Measurements from ENCODE around the gene SAV1.
A peak's percentile ranks its signal among the peaks of the same experiment; 100 is the strongest.

SAV1 gene

GRCh38 chr14:50678163-50678562 lies 10.1 kb upstream of the SAV1 start:
- Histone ChIP-seq H3K4me1 (ENCODE audit: insufficient read depth, low read length, poor library complexity, severe bottlenecking) (peaks cover 12% of the 10 kb centered on the region), H3K4me2 (ENCODE audit: low read depth, low read length, poor library complexity, severe bottlenecking) (no peak overlapping the region), H3K36me3 (ENCODE audit: insufficient read depth, low read length) (no peaks in the 10 kb centered on the region), H3K9ac (ENCODE audit: low read depth, low read length, poor library complexity, severe bottlenecking) (no peak overlapping the region), H3K4me3 (ENCODE audit: low read length, poor library complexity, severe bottlenecking) (no peak overlapping the region), H3K9me3 (ENCODE audit: insufficient read depth, low read depth, low read length) (no peaks in the 10 kb centered on the region), H3K27me3 (ENCODE audit: insufficient read depth, low read length, poor library complexity, severe bottlenecking) (no peaks in the 10 kb centered on the region), H3K9me2 (replicated peaks; ENCODE audit: low read depth, low read length) (no peaks in the 10 kb centered on the region), H4K20me1 (ENCODE audit: insufficient read depth, low read length, poor library complexity, severe bottlenecking) (no peaks in the 10 kb centered on the region), H3F3A (ENCODE audit: low read depth) (no peaks in the 10 kb centered on the region), H2AFZ (ENCODE audit: low read length) (no peak overlapping the region), H3K79me2 (ENCODE audit: insufficient read depth, low read length) (no peaks in the 10 kb centered on the region)
- no peak for TF ChIP-seq EZH2phosphoT487 (IDR thresholded peaks at IDR 0.05; ENCODE audit: borderline replicate concordance)
- TF ChIP-seq CTCF (conservative IDR thresholded peaks at IDR 0.05; ENCODE audit: low read length) = no peak

GRCh38 chr14:50677527-50678063 lies 9.5 kb upstream of the SAV1 start:
- no peak for TF ChIP-seq CTCF (conservative IDR thresholded peaks at IDR 0.05; ENCODE audit: low read length)
- no peaks in the 10 kb centered on the region for H4K20me1 ChIP-seq (ENCODE audit: insufficient read depth, low read length, poor library complexity, severe bottlenecking)
- H3K4me2 ChIP-seq (ENCODE audit: low read depth, low read length, poor library complexity, severe bottlenecking) = peak overlapping the region; percentile 7
- no peak overlapping the region for H3K9ac ChIP-seq (ENCODE audit: low read depth, low read length, poor library complexity, severe bottlenecking)
- H3K9me3 ChIP-seq (ENCODE audit: insufficient read depth, low read depth, low read length) = no peaks in the 10 kb centered on the region
- no peaks in the 10 kb centered on the region for H3K27me3 ChIP-seq (ENCODE audit: insufficient read depth, low read length, poor library complexity, severe bottlenecking)
- H3F3A ChIP-seq (ENCODE audit: low read depth) = no peaks in the 10 kb centered on the region
- peaks cover 12% of the 10 kb centered on the region for H3K4me1 ChIP-seq (ENCODE audit: insufficient read depth, low read length, poor library complexity, severe bottlenecking)
- no peaks in the 10 kb centered on the region for H3K36me3 ChIP-seq (ENCODE audit: insufficient read depth, low read length)
- H3K4me3 ChIP-seq (ENCODE audit: low read length, poor library complexity, severe bottlenecking) = no peak overlapping the region
- H2AFZ ChIP-seq (ENCODE audit: low read length) = peak overlapping the region; percentile 57; the same call in 1 of the 2 replicates
- no peaks in the 10 kb centered on the region for H3K79me2 ChIP-seq (ENCODE audit: insufficient read depth, low read length)
- no peaks in the 10 kb centered on the region for H3K9me2 ChIP-seq (replicated peaks; ENCODE audit: low read depth, low read length)

GRCh38 chr14:50676814-50677516 lies 8.9 kb upstream of the SAV1 start:
- H3K27me3 ChIP-seq (ENCODE audit: insufficient read depth, low read length, poor library complexity, severe bottlenecking) = no peaks in the 10 kb centered on the region
- H3K9ac ChIP-seq (ENCODE audit: low read depth, low read length, poor library complexity, severe bottlenecking) = no peak overlapping the region
- H3K9me3 ChIP-seq (ENCODE audit: insufficient read depth, low read depth, low read length) = no peaks in the 10 kb centered on the region
- H3K9me2 ChIP-seq (replicated peaks; ENCODE audit: low read depth, low read length) = no peaks in the 10 kb centered on the region
- no peak for TF ChIP-seq EZH2phosphoT487 (IDR thresholded peaks at IDR 0.05; ENCODE audit: borderline replicate concordance)
- no peak for TF ChIP-seq CTCF (conservative IDR thresholded peaks at IDR 0.05; ENCODE audit: low read length)
- H2AFZ ChIP-seq (ENCODE audit: low read length) = peak overlapping the region; percentile 57; the same call in 1 of the 2 replicates
- H3K79me2 ChIP-seq (ENCODE audit: insufficient read depth, low read length) = no peaks in the 10 kb centered on the region
- H4K20me1 ChIP-seq (ENCODE audit: insufficient read depth, low read length, poor library complexity, severe bottlenecking) = no peaks in the 10 kb centered on the region
- H3K4me1 ChIP-seq (ENCODE audit: insufficient read depth, low read length, poor library complexity, severe bottlenecking) = peaks cover 12% of the 10 kb centered on the region
- H3K4me3 ChIP-seq (ENCODE audit: low read length, poor library complexity, severe bottlenecking) = no peak overlapping the region
- H3F3A ChIP-seq (ENCODE audit: low read depth) = no peaks in the 10 kb centered on the region
- no peaks in the 10 kb centered on the region for H3K36me3 ChIP-seq (ENCODE audit: insufficient read depth, low read length)
- H3K4me2 ChIP-seq (ENCODE audit: low read depth, low read length, poor library complexity, severe bottlenecking) = peak overlapping the region; percentile 7

Data from Loucy (cell line).